Esophagus muscularis mucosa (tissue), 4 donors: ENCODE data around the gene TLK1.

ENCODE experiments used
- CTCF ChIP-seq, 3 experiments: fragments of 200-600 bp in 2 of 3; fragments of 450-650 bp in 1 of 3; sonication (generic) in 2 of 3; IDR thresholded peaks; one replicate each; pipeline ENCODE4 v1.5.1; 2017 to 2019; ENCODE audit warnings: antibody characterized with exemption in 3 of 3, mild to moderate bottlenecking in 2 of 3, moderate library complexity in 1 of 3
- EP300 ChIP-seq: sonication (generic); formaldehyde crosslinking; IDR thresholded peaks from one replicate; pipeline ENCODE4 v1.6.1; 2017; ENCODE audit warnings: antibody characterized with exemption
- POLR2A ChIP-seq: fragments of 450-650 bp; IDR thresholded peaks from one replicate; pipeline ENCODE4 v1.6.1; 2017; ENCODE audit warnings: antibody characterized with exemption, moderate library complexity, mild to moderate bottlenecking, low read depth

- TF ChIP-seq CTCF (IDR thresholded peaks at IDR 0.05) (no peak), EP300 (no peak), POLR2A (no peak)
Measured at GRCh38 chr2:170942615-170943014, 218.1 kb downstream of the TLK1 start.
